Adrenal gland (tissue), 12 donors: ENCODE results near the gene CADM1. TPM values are rescaled to one million over a fixed set of nuclear protein-coding genes. Genes with fewer than 3 reads are reported as not detected.

Experiments
- DNase-seq, 7 donors: peaks; one replicate each; pipeline ENCODE4 v3.0.0-alpha.2; 2019 to 2020
- H3K27ac ChIP-seq, 5 donors: fragments of 200-600 bp; sonication (generic) in 4 of 5; 1 replicate in 3 of 5; 2 replicates in 2 of 5; pipeline versions ENCODE4 v1.5.1 to v1.8.0; 2016 to 2020; ENCODE audit warnings: mild to moderate bottlenecking in 1 of 5
- H3K27me3 ChIP-seq: fragments of 200-600 bp; 2 replicates; pipeline ENCODE4 v1.8.0; 2021
- H3K36me3 ChIP-seq, 2 donors: fragments of 200-600 bp; replicated peaks in 1 of 2; 1 replicate in 1 of 2; 2 replicates in 1 of 2; pipeline versions ENCODE4 v1.5.1 to v1.8.0; 2018 to 2022
- H3K4me1 ChIP-seq, 2 donors: fragments of 200-600 bp; replicated peaks in 1 of 2; 1 replicate in 1 of 2; 2 replicates in 1 of 2; pipeline versions ENCODE4 v1.5.1 to v1.8.0; 2018 to 2021
- H3K4me3 ChIP-seq, 4 donors: fragments of 200-600 bp; sonication (generic) in 3 of 4; one replicate each; pipeline ENCODE4 v1.5.1; 2016 to 2018
- H3K9me3 ChIP-seq, 3 donors: fragments of 200-600 bp; sonication (generic) in 1 of 3; replicated peaks in 1 of 3; 1 replicate in 2 of 3; 2 replicates in 1 of 3; pipeline versions ENCODE4 v1.5.1 to v1.8.0; 2016 to 2021
- CTCF ChIP-seq, 6 experiments: fragments of 450-650 bp in 4 of 6; fragments of 200-600 bp in 2 of 6; sonication (generic) in 1 of 6; IDR thresholded peaks; 1 replicate in 5 of 6; 2 replicates in 1 of 6; pipeline versions ENCODE4 v1.5.1 to v1.8.0; 2016 to 2021; ENCODE audit warnings: antibody characterized with exemption in 6 of 6, mild to moderate bottlenecking in 2 of 6, moderate library complexity in 1 of 6
- POLR2A ChIP-seq, 2 donors: fragments of 450-650 bp; IDR thresholded peaks; one replicate each; pipeline ENCODE4 v1.6.1; 2017; ENCODE audit warnings: antibody characterized with exemption in 2 of 2, mild to moderate bottlenecking in 2 of 2, moderate library complexity in 1 of 2
- WGBS, 4 donors: extraction: QIAGEN DNeasy Blood & Tissue Kit in 2 of 4; methylation state at CpG; one replicate each; pipeline versions ENCODE4 v1.1.5 to v1.1.7; 2013 to 2017; 5-methylcytosine and 5-hydroxymethylcytosine counted together
- intact Hi-C, 2 donors: fragments of 100-400 bp; cut with DNase I; formaldehyde crosslinking; loops; one replicate each; pipeline versions ENCODE4 v1.14.1 to v1.15.0; 2022 to 2023
- polyA plus RNA-seq, 3 donors: library from polyadenylated mRNA; stranded (reverse); fragments of 200-250 nt in 2 of 3; fragments of 350-450 nt in 1 of 3; fragmentation: Illumina TruSeq in 1 of 3; extraction: RNeasy Lipid Tissue Mini Kit (QIAGEN cat#74804) in 1 of 3; gene quantifications; one replicate each; pipeline ENCODE4 v1.2.3, GENCODE V29; 2013 to 2014
- total RNA-seq, 9 donors: library from RNA; depleted of rRNA in 4 of 9; stranded (reverse); fragments of >200 nt in 4 of 9; fragments of 120-200 nt in 1 of 9; fragmentation: NEBNext Ultra II Directional in 1 of 9; extraction: Animal tissue kit (Norgen Biotek cat#: 25700) in 1 of 9; gene quantifications; one replicate each; pipeline versions ENCODE4 v1.1.0 to v1.2.4, GENCODE V29; 2013 to 2023
- donor health status: healthy with polysubstance abuse.
- donor health status: Bipolar disorder and iron deficiency.
- donor health status: DM: yes; HTN: yes; CAD: no.
- donor health status: DM: no; HTN: no; CAD: no.
- donor health status: DM: no; HTN: no; CAD: no.
- donor health status: DM: yes; HTN: yes; CAD: no.

Gene CADM1
- total and polyA plus RNA-seq, 12 donors = 21.6 to 256 (median 39.8) TPM

GRCh38 chr11:115199481-115200069, 304.6 kb downstream of the CADM1 start:
- no peak overlapping the region for H3K27ac ChIP-seq
- intact Hi-C loops = no loop called here
- H3K4me3 ChIP-seq = no peak overlapping the region
- no peaks in the 10 kb centered on the region for H3K4me1 ChIP-seq
- no peaks in the 10 kb centered on the region for H3K36me3 ChIP-seq
- WGBS, 4 donors = 86 to 93% (median 92%) methylated on average over 3 of the region's 3 CpGs
- H3K9me3 ChIP-seq = no peaks in the 10 kb centered on the region
- TF ChIP-seq POLR2A (IDR thresholded peaks at IDR 0.05) = no peak
- no peaks in the 10 kb centered on the region for H3K27me3 ChIP-seq
- DNase-seq = no peak

DNA sequence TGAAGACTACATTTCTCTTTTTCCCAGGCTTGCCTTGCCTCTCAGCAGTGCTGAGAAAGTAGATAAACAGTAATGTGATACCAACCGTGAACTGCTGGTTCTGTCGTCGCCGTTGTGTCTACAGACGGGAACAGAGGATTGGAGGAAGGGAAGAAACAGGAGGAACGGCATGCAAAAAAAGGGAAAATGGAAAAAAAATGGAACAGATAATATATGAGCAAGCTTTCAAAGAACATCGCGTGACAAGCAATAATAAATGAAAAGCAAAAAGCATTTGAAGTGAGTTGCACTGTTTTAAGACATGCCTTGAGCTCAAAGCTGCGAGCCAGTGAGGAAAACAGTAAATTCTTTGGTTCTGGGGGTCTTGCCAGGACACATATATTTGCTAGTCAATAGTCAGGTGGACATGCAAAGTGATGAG, 305.9 kb downstream of the CADM1 start:
- intact Hi-C loops = no loop called here
- TF ChIP-seq POLR2A (IDR thresholded peaks at IDR 0.05) (no peak), CTCF (IDR thresholded peaks at IDR 0.05) (no peak)
- Histone ChIP-seq H3K27ac (no peak overlapping the region), H3K9me3 (no peaks in the 10 kb centered on the region), H3K36me3 (no peaks in the 10 kb centered on the region), H3K4me1 (no peaks in the 10 kb centered on the region), H3K4me3 (no peak overlapping the region), H3K27me3 (no peaks in the 10 kb centered on the region)
- no peak for DNase-seq
- WGBS, 4 donors = 77 to 89% (median 83%) methylated on average over 9 of the region's 9 CpGs

DNA sequence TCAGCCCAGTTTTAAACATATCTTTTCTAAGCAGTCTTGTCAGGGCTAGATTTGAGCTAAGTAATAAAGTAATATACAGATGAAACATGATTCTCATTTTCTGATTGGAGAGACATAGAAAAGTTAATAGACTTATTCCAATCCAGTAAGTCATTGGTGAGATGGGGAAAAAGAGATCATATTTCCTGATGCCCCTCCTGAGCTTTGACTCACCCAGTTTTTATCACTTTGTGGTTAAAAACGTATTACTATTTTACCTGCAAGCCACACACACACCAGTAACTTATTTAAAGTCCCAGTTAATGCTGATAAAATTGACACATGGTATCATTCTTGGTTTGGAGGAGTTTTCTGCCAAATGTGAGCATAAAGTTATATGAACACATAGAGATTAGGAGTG, 306.8 kb downstream of the CADM1 start:
- Histone ChIP-seq H3K9me3 (no peaks in the 10 kb centered on the region), H3K27ac (peak overlapping the region in 2 of 5 donors; percentile 16 to 58), H3K4me1 (no peaks in the 10 kb centered on the region), H3K27me3 (no peaks in the 10 kb centered on the region), H3K36me3 (no peaks in the 10 kb centered on the region), H3K4me3 (no peak overlapping the region)
- 31 to 44% (median 36%) methylated on average over 1 of the region's 1 CpG for WGBS, 4 donors
- intact Hi-C loops = no loop called here
- no peak for DNase-seq
- TF ChIP-seq POLR2A (IDR thresholded peaks at IDR 0.05) (no peak), CTCF (IDR thresholded peaks at IDR 0.05) (no peak)

DNA sequence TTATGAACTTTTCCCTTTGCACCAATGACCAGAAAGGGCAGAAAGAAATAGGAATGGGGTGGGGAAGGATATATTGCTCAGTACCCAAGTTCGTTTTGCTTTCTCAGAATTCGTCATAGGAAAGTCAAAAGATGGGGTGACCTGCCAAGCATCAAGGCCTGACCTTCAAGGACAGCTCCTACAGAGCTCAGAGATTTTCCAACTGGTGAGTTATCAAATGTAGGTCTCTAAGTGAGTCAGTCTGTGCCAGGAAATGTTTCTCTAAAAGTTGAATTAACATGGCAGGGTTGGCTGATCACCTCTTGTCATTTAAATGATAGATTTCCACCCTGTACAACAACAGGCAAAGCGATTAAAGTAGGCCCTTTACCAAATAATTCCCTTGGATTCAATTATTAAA, 307.2 kb downstream of the CADM1 start:
- TF ChIP-seq POLR2A (IDR thresholded peaks at IDR 0.05) = no peak
- TF ChIP-seq CTCF (IDR thresholded peaks at IDR 0.05) = no peak
- peak in 3 of 7 donors; percentile 47 to 60 (median 60) for DNase-seq
- WGBS, 4 donors = 43 to 56% (median 50%) methylated on average over 3 of the region's 3 CpGs
- peak overlapping the region in 1 of 5 donors; percentile 58 for H3K27ac ChIP-seq
- no peak overlapping the region for H3K4me3 ChIP-seq
- H3K36me3 ChIP-seq = no peaks in the 10 kb centered on the region
- H3K4me1 ChIP-seq = no peaks in the 10 kb centered on the region
- H3K27me3 ChIP-seq = no peaks in the 10 kb centered on the region
- intact Hi-C loops = no loop called here
- no peaks in the 10 kb centered on the region for H3K9me3 ChIP-seq

DNA sequence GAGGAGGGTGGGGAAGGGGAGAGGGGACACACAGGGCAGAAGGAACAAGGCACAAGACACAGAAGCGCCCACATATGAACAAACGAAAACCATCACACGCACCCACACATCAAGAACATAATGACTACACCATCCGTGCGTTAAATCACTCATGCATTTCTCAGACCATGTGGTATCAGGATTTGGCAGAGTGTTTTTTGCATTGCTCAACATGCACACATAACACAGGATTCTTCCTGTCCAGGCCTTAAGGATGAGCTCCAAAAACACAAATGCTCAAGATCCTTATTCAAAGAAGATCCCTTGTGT, 309.5 kb downstream of the CADM1 start:
- H3K4me3 ChIP-seq = no peak overlapping the region
- H3K9me3 ChIP-seq = no peaks in the 10 kb centered on the region
- H3K4me1 ChIP-seq = no peaks in the 10 kb centered on the region
- WGBS, 4 donors = 87 to 92% (median 91%) methylated on average over 5 of the region's 5 CpGs
- DNase-seq = no peak
- no peaks in the 10 kb centered on the region for H3K36me3 ChIP-seq
- intact Hi-C loops = no loop called here
- no peaks in the 10 kb centered on the region for H3K27me3 ChIP-seq
- no peak overlapping the region for H3K27ac ChIP-seq
- TF ChIP-seq POLR2A (IDR thresholded peaks at IDR 0.05) (no peak), CTCF (IDR thresholded peaks at IDR 0.05) (no peak)
